GM12873 (cell line): ENCODE results near the gene ACP4.
A peak's percentile ranks its signal among the peaks of the same experiment; 100 is the strongest.

Experiments used
- CTCF ChIP-seq: IDR thresholded peaks from 2 replicates; pipeline ENCODE4 v1.5.1; 2012; ENCODE audit warnings: low read depth, mild to moderate bottlenecking, moderate library complexity, low read length, control low read depth; ENCODE audit not compliant: insufficient read depth; ENCODE audit errors: missing control alignments

ACP4 gene

DNA sequence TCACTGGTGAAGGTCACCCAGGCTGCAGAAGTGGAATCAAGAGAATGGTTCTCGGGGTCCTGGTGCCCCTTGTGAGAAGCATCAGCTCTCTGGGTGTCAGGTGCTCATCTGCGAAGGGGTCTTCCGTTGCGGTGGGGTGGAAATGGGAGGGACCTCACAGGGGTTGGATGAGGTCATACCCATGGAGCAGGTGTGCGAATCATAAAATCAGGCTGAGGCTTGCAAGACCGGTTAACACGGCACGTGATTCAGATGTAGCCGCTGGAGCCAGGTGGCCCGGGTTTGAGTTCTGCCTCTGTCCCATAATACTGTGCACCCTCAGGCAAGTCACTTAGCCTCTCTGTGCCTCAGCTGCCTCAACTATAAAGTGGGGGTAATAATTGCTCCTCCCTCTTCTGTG lies 47.1 kb downstream of the ACP4 start:
- TF ChIP-seq CTCF: no peak

DNA sequence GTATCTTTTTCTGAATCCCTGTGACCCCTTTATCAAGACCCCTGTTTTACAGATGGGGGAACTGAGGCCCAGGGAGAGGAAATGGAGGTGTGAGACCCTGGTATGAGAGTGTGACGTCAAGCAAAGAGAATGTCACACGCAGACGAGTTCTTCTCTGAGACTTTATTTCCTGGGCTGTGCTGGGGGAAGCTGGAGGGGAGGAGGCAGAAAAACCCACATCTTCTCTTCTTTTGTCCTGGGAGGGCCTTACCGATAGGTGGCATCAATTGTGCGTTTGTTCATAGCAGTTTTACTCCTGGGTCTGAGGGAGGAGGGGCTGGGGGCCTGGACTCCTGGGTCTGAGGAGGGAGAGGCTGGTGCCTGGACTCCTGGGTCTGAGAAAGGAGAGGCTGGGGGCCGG lies 48.0 kb downstream of the ACP4 start:
- TF ChIP-seq CTCF: peak; percentile 64

DNA sequence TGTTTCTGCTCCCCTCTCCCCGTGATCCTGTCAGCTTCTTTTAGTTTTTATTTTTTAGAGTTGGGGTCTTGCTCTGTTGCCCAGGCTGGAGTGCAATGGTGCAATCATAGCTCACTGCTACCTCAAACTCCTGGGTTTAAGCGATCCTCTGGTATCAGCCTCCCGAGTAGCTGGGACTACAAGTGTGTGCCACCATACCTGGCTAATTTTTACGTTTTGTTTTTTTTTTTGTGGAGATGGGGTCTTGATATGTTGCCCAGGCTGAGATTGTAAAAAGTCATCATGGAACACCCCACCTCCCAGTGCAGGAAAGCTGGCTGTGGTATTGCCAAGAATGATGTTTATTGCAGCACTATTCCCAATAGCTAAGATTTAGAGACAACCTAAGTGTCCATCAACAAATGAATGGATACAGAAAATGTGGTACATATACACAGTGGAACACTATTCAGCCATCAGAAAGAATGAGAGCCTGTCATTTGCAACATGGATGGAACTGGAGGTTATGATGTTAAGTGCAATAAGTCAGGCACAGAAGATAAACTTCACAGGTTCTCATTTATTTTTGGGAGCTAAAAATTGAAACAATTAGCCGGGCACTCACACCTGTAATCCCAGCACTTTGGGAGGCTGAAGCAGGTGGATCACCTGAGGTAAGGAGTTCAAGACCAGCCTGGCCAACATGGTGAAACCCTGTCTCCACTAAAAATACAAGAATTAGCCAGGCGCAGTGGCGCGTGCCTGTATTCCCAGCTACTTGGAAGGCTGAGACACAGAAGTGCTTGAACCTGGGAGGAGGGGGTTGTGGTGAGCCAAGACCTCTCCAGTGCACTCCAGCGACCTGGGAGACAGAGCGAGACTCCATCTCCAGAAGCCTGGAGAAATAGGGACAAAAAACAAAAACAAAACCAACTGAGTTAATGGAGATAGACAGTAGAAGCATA lies 49.8 kb downstream of the ACP4 start:
- TF ChIP-seq CTCF: no peak

DNA sequence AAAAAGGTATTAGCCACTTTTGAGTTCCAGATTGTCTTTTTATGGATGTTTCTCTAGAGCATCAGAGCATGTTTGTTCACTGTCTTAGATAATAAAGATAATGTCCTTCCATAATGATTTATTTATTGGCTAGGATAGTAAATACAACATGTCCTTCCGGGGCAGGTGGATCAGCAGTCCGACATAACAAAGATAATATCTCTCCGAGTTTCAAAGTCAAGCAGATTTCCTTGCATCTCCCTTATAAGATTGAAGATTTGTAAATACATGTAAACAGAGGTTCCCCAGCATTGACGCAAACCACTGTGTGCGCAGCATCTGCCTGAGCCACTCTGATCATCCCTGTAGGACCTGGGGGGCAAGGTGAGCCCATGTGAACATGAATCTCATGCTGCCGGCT lies 51.9 kb downstream of the ACP4 start:
- TF ChIP-seq CTCF: no peak

DNA sequence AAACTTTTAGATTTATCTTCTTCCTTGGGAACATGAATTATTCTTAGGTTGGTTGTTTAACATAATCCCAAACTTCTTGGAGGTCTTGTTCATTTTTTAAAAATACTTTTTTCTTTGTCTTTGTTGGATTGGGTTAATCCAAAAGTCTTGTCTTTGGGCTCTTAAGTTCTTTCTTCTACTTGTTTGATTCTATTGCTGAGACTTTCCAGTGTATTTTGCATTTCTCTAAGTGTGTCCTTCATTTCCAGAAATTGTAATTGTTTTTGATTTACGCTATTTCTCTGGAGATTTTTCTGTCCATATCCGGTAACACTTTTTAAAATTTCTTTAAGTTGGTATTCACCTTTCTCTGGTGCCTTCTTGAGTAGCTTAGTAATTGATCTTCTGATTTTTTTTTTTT lies 53.0 kb downstream of the ACP4 start:
- TF ChIP-seq CTCF: no peak

DNA sequence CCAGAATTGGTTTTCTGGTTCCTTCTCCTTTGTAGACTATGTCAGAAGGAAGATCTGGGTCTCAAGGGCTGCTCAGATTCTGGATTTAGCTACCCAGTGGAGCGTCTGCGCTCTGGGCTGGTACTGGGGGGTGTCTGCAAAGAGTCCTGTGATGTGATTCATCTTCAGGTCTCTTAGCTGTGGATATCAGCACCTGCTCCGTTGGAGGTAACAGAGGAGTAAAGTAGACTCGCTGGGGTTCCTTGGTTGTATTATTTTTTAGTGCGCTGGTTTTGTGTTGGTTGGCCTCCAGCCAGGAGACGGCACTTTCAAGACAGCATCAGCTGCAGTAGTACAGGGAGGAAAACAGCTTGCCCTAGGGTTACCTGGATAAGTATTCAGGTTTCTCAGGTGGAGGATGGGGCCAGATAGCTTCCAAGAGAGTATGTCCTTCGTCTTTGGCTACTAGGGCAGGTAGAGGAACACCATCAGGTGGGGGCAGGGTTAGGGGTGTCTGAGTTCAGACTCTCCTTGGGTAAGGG lies 53.5 kb downstream of the ACP4 start:
- TF ChIP-seq CTCF: no peak

DNA sequence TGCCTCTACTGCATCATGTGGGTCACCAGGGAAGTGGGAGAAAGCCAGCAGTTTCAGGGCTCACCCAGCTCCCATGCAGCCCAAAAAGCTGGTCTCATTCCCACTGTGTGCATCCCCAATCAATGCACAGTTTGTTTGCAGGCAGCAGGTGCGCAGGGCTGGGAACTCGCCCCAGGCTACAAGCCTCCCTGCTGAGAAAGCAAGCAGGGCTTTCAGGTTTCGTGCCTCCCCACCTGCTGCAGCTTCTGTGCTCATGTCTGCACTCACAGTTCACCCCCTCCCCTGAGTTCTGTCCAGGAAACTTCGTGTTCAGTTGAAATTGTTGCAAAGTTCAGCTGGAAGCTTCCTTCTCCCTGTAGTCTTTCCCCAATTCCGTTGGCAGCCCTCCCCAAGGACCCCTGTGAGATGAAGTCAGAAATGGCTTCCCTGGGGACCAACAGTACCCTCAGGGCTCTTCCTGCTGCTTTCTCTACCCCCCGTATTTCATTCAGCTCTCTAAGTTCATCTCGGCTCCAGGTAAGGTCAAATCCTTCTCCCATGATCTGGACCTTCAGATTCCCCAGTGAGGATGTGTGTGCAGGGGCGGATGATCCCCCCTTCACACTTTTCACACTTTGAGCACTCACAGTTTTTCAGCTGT lies 54.2 kb downstream of the ACP4 start:
- TF ChIP-seq CTCF: no peak
